Measurements from ENCODE around the gene RNU5B-1. TPM values are rescaled to one million over a fixed set of nuclear protein-coding genes. Genes with fewer than 3 reads are reported as not detected.
"Not testable (repeated sequence)": the region's sequence is repeated elsewhere in the genome, so short reads cannot be mapped to it uniquely, and the experiment has no call there.

Gene RNU5B-1
- polyA plus RNA-seq, 1 donor from 2014 or later: not detected

GRCh38 chr15:65270811-65271545 is 33.5 kb upstream of the RNU5B-1 start:
- not testable (repeated sequence) for H3K9ac ChIP-seq (ENCODE audit: low read length); H2AFZ ChIP-seq (ENCODE audit: low read depth, low read length); H3K79me2 ChIP-seq (replicated peaks; ENCODE audit: insufficient read depth, low read length); H3K9me3 ChIP-seq (ENCODE audit: low read length); H3F3A ChIP-seq (ENCODE audit: insufficient read depth, low read length, poor library complexity, severe bottlenecking); H4K20me1 ChIP-seq (ENCODE audit: insufficient read depth); H3K27ac ChIP-seq (ENCODE audit: low read length); H3K4me2 ChIP-seq (ENCODE audit: low read length); H3K27me3 ChIP-seq (ENCODE audit: insufficient read depth, low read depth, low read length); H3K9me2 ChIP-seq (ENCODE audit: insufficient read depth, low read length); H3K4me3 ChIP-seq (ENCODE audit: low read length); H3K36me3 ChIP-seq (ENCODE audit: insufficient read depth, low read length)
- peak; percentile 49 for TF ChIP-seq CTCF (IDR thresholded peaks at IDR 0.05; ENCODE audit: poor library complexity, severe bottlenecking)
- peak; percentile 29 for TF ChIP-seq SMC3 (conservative IDR thresholded peaks at IDR 0.05; ENCODE audit: poor library complexity)
- peak; percentile 30 for TF ChIP-seq RAD21 (conservative IDR thresholded peaks at IDR 0.05)

GRCh38 chr15:65275104-65275727 is 29.3 kb upstream of the RNU5B-1 start:
- no peak overlapping the region for H3K4me3 ChIP-seq (ENCODE audit: low read length)
- H3K79me2 ChIP-seq (replicated peaks; ENCODE audit: insufficient read depth, low read length): peaks cover 4% of the 10 kb centered on the region
- no peaks in the 10 kb centered on the region for H3K27me3 ChIP-seq (ENCODE audit: insufficient read depth, low read depth, low read length)
- peaks cover 6% of the 10 kb centered on the region for H3K36me3 ChIP-seq (ENCODE audit: insufficient read depth, low read length)
- H3K9me2 ChIP-seq (ENCODE audit: insufficient read depth, low read length): no peaks in the 10 kb centered on the region
- no peak overlapping the region for H3K9ac ChIP-seq (ENCODE audit: low read length)
- no peak overlapping the region for H3K4me2 ChIP-seq (ENCODE audit: low read length)
- no peak overlapping the region for H3K27ac ChIP-seq (ENCODE audit: low read length)
- H3F3A ChIP-seq (ENCODE audit: insufficient read depth, low read length, poor library complexity, severe bottlenecking): no peaks in the 10 kb centered on the region
- TF ChIP-seq REST (IDR thresholded peaks at IDR 0.05; ENCODE audit: borderline replicate concordance) (no peak), CTCF (IDR thresholded peaks at IDR 0.05; ENCODE audit: poor library complexity, severe bottlenecking) (no peak), EZH2 (IDR thresholded peaks at IDR 0.05; ENCODE audit: borderline replicate concordance, insufficient read depth, low read length, poor library complexity, severe bottlenecking) (no peak), EP300 (conservative IDR thresholded peaks at IDR 0.05; ENCODE audit: poor library complexity, severe bottlenecking) (no peak), MXI1 (conservative IDR thresholded peaks at IDR 0.05; ENCODE audit: poor library complexity, severe bottlenecking) (no peak)
- H2AFZ ChIP-seq (ENCODE audit: low read depth, low read length): no peak overlapping the region
- H4K20me1 ChIP-seq (ENCODE audit: insufficient read depth): no peaks in the 10 kb centered on the region
- H3K9me3 ChIP-seq (ENCODE audit: low read length): no peaks in the 10 kb centered on the region
